NCI-H2196 treated with DMSO at 0.1 percent for 48 hours (cell line): Measurements from ENCODE around the gene TAF8.

Experiments used
- DNase-seq: peaks from one replicate; lab custom pipeline; 2025; ENCODE audit not compliant: unreplicated experiment; lab: John Stamatoyannopoulos, UW

Gene TAF8

DNA sequence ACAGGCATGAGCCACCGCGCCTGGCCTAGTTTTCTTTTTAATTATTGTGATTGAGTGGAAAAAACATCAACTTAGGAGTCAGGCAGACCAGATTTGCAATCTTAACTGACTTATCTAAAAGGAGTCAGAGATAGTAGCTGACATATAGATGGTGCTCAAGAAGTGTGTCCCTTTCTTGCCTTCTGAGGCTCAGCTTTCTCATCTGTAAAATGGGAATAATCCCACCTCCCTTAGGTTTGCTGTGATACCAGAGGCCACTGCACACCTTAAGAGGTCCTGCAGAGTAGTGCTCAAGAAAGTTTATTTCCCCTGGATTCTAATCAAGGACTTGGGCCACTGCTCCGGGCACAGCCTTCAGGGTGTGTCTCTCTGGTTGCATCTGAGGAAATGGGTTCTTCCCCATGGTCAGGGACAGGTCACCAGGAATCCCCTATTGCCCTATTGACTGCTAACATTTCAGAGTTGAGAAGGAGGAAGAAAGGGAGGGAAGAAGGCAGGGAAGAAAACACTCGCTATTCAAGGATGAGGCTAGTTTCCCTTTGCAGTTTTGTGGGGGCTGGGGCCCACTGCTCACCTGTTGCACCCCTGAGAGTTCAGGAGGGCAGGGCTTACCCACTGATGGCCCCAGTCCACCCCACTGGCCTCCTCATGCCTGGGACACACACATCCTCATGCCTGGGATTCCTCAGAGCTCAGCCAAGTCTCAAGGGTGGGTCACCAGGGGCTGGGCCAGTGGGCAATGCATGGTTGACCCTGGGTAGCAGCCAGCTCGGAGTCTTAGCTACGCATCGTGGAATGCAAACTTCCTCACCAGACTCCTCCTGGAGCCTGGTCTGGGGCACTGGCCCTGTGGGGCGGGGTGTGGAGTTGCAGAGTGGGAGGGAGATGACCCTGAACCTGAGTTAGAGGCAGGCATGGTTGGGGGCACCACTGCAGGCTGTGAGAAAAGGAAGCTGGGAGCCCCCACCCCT lies 70.9 kb downstream of the TAF8 start:
- no peak for DNase-seq

DNA sequence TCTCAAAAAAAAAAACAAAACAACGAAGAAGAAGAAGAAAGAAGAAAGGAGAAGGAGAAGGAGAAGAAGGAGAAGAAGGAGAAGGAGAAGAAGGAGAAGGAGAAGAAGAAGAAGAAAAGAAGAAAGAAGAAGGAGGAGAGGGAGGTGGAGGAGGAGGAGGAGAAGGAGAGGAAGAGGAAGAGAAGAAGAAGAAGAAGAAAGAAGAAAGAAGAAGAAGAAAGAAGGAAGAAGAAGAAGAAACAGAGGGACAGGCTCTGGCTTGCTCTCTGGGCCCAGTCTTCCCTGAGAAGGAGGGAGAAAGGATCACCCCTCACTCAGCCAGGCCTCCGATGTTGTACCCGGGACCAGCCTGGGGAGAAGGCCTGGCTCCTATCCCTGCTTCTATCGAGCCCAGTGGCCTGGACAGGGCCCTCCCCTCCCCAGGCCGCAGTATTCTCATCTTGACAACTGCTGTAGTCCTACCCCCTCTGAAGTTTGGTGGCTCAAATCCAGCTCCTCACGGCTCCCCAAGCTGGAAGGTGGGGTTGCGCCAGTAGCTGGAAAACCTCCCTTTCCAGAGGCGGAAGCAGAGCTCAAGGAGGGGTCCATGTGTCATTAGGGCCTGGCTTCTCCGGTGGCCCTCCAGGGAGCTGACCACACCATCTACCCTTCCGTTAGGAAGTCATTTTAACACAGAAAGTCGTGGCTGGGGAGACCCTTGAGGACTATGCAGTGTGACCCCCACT lies 73.2 kb downstream of the TAF8 start:
- DNase-seq: no peak

DNA sequence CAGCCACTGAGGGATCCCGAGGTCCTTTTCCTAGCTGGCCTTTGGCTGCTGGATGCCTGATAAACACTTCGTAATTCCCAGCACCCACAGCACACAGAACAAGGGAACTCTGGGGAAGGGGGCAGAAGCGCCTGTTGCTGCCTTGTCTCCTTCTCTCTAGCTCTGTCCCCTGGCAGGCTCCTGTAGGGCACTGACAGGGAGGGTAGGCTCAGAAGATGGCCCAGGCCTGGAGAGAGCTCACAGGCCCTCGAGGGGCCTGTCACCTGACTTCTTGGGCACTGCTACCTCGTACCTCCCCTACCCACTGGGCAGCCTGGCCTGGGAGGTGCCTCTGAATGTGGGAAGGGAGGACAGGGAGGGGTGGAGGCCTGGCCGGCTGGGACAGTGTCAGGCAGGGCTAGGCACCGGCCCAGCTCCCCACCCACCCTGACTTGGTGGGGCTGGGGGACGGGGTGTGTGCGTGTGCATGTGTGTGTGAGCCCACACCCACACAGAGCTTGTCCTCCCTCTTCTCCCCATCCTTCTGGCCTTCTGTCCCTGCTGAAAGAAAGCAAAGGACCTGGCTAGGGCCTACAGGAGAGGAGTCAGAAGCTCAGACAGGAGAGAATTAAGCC lies 74.0 kb downstream of the TAF8 start:
- no peak for DNase-seq

DNA sequence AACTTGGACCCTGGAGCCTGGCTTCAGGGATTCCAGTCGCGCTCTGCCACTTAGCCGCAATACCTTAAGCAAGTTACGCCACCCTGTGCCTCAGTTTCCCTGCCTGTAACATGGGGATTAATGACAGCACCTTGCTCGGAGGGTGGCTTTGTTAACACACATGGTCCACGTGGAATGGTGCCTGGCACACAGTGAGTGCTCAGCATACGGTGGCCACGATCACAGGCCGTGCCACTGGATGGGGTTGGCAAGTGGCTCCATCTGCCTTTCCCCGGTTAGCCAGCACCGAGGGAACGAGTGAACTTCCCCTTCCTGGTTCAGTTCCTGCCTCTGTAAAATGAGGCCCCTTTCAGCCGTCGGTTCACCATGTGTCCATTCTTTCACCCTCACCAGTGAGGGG lies 74.9 kb downstream of the TAF8 start:
- no peak for DNase-seq

DNA sequence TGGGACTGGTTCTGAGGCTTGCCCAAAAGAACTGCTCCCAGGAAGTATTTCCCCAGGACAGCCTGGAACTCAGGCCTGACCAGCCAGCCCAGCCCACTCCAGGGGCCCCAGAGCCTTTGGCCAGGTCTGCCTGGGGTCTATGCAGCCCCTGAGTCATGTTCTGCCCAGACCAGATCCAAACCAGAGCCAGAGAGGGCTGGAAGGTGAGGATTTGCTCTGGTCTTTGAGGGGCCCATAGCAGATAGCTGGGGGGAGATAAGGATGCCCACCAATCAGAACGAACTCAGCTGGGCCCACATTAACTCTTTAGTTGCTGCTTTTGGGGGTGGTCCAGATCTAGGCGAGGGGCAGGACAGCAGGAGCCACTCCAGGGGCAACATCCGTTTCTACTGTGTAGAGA lies 75.3 kb downstream of the TAF8 start:
- DNase-seq: no peak

DNA sequence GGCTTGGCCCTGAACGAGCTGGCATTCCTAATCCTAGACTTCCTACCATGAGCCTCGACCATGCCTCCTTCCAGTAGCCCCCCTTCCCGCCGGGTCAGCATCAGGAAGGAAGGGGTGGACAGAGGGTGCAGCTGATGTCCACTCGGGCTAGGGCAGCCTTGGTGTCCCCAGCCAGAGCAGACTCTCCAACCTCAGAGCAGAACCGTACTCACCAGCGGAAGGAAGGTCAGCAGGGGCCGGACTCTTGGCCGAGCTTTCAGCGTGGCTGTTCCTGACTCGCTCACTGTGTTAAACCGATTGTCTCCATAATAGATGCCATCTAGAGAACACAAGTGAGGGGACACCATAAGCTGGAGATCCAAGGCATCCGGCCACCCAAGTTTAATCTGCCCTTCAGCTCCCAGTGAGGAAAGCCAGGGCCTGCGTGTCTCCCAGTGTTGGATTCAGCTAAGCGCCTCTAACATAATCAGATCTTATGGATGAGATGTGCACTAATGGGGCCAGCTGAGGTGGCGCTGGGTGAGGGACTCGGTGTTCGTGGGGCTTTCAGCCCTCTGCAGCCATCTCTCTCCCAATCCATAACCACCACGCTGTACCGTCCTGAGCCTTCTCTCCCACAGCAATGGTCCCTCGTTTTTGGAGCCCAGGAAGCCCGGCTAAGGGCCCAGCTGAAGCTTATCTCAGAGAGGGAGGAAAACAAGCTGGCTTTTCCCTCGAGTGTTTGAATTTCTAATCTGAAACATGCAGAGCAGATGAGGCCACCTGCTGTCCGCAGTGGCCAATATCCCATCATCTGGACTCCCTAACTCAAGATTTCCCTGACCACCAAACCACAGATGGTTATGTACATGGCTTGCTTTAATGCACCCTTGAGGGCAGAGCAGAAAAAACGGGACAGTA lies 78.4 kb downstream of the TAF8 start:
- no peak for DNase-seq

- no peak for DNase-seq
Observed at GRCh38 chr6:42129360-42129676, 79.0 kb downstream of the TAF8 start.

DNA sequence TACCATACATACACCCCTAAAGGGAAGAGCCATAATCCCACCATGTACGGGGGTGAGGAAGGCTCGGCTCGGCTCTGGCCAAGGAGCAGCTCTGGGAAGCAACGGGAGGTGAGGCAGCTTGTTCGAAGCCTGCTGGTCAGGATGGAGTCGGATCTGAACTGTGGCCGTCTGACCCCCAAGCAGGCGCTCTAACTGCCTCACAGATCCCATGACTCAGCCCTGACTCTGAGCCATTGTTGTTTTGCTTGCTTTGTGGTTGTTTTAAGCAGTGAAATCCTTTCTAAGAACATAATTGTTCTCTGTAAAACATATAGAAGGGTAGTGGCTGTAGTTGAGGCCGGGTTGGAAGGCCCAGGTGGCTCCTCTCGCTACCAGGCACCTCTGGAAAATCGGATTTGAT lies 81.2 kb downstream of the TAF8 start:
- DNase-seq: no peak

DNA sequence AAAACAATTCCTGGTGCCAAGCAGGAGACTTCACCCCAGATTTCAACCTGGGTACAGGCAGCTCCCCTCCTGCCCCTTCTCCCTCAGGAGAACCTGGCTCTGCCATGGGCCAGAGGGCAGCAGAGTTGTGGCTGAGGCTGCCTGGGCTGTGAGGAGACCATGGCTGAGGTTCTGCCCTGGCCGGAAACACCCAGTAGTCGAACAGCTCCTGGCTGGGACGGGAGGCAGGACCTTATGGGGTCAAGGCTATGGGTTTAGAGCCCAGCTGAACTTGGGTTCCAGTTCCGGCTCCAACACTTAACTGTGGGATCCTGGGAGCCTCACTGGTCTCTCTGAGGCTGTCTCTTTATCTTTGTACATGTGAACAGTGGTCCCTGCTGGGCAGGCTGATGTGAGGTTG lies 83.6 kb downstream of the TAF8 start:
- DNase-seq: no peak

- DNase-seq: no peak
Observed at GRCh38 chr6:42135161-42135560, 84.8 kb downstream of the TAF8 start.

GRCh38 chr6:42135722-42136121 lies 85.4 kb downstream of the TAF8 start:
- no peak for DNase-seq

- DNase-seq: no peak
Observed at GRCh38 chr6:42136508-42137193, 86.3 kb downstream of the TAF8 start.
